HepG2 (cell line): ENCODE results near the gene ALX3.

Source experiments
- CTCF ChIP-seq: sonication (generic); formaldehyde crosslinking; IDR thresholded peaks from 2 replicates; pipeline ENCODE4 v1.5.0; 2020; ENCODE audit warnings: mild to moderate bottlenecking, missing genetic modification reagents, moderate library complexity
- FOXK2 ChIP-seq: fragments of 450-650 bp; IDR thresholded peaks from 2 replicates; pipeline ENCODE4 v1.6.1; 2016
- LRRFIP1 ChIP-seq: sonication (generic); formaldehyde crosslinking; conservative IDR thresholded peaks from 2 replicates; pipeline ENCODE4 v1.4.0; 2020; ENCODE audit warnings: missing genetic modification reagents
- POLR2A ChIP-seq, 2 experiments: IDR thresholded peaks; 2 replicates each; pipeline ENCODE4 v1.6.1; 2011; ENCODE audit warnings: low read depth in 2 of 2, low read length in 2 of 2, mild to moderate bottlenecking in 1 of 2, moderate library complexity in 1 of 2; ENCODE audit not compliant: insufficient read depth in 1 of 2
- POLR2AphosphoS5 ChIP-seq: IDR thresholded peaks from 2 replicates; pipeline ENCODE4 v1.6.1; 2012; ENCODE audit warnings: low read depth, low read length
- STAT5B ChIP-seq: sonication (generic); formaldehyde crosslinking; IDR thresholded peaks from 2 replicates; pipeline ENCODE4 v1.4.0; 2020; ENCODE audit warnings: missing genetic modification reagents
- TAF1 ChIP-seq: sonication (generic); formaldehyde crosslinking; IDR thresholded peaks from 2 replicates; pipeline ENCODE4 v1.4.0; 2020; ENCODE audit warnings: missing genetic modification reagents
- ZNF224 ChIP-seq: sonication (generic); formaldehyde crosslinking; IDR thresholded peaks from 2 replicates; pipeline ENCODE4 v1.5.0; 2020; ENCODE audit warnings: mild to moderate bottlenecking, missing genetic modification reagents
- ZNF232 ChIP-seq: sonication (generic); formaldehyde crosslinking; IDR thresholded peaks from 2 replicates; pipeline ENCODE4 v1.4.0; 2020; ENCODE audit warnings: missing genetic modification reagents, borderline replicate concordance
- ZNF619 ChIP-seq: sonication (generic); formaldehyde crosslinking; IDR thresholded peaks from 2 replicates; pipeline ENCODE4 v1.4.0; 2020; ENCODE audit warnings: mild to moderate bottlenecking, missing genetic modification reagents
- TF ChIP-seq, protein P1 (sequence below): sonication (generic); formaldehyde crosslinking; IDR thresholded peaks from 2 replicates; pipeline ENCODE4 v1.8.1; 2023; ENCODE audit warnings: missing genetic modification reagents, mild to moderate bottlenecking, borderline replicate concordance
- TF ChIP-seq, protein P2 (sequence below): sonication (generic); formaldehyde crosslinking; IDR thresholded peaks from 2 replicates; pipeline ENCODE4 v1.5.0; 2020; ENCODE audit warnings: mild to moderate bottlenecking, low read depth, missing genetic modification reagents, borderline replicate concordance

- no peak for TF ChIP-seq ZNF619 (CRISPR knock-in tag)
- TF ChIP-seq TAF1 (CRISPR knock-in tag) = no peak
- no peak for TF ChIP-seq ZNF224 (CRISPR knock-in tag)
- TF ChIP-seq CTCF (CRISPR knock-in tag) = no peak
- TF ChIP-seq, protein P1, sequence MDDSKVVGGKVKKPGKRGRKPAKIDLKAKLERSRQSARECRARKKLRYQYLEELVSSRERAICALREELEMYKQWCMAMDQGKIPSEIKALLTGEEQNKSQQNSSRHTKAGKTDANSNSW (CRISPR knock-in tag) = no peak
- TF ChIP-seq POLR2A (IDR thresholded peaks at IDR 0.05; ENCODE audit: insufficient read depth in 1 of 2, low read depth in 2 of 2, low read length in 2 of 2) = no peak
- no peak for TF ChIP-seq POLR2AphosphoS5
- TF ChIP-seq ZNF232 (CRISPR knock-in tag) = no peak
- TF ChIP-seq, protein P2, sequence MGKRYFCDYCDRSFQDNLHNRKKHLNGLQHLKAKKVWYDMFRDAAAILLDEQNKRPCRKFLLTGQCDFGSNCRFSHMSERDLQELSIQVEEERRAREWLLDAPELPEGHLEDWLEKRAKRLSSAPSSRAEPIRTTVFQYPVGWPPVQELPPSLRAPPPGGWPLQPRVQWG (CRISPR knock-in tag) = no peak
- no peak for TF ChIP-seq STAT5B (CRISPR knock-in tag)
- TF ChIP-seq LRRFIP1 (CRISPR knock-in tag) = no peak
- no peak for TF ChIP-seq FOXK2
Observed at GRCh38 chr1:110119843-110120242, 49.4 kb upstream of the ALX3 start.
